ENCODE measurements around the gene SYNE2. TPM values are rescaled to one million over a fixed set of nuclear protein-coding genes. Genes with fewer than 3 reads are reported as not detected.
A peak's percentile ranks its signal among the peaks of the same experiment; 100 is the strongest.

SYNE2 gene
- total and polyA plus RNA-seq, 2 of the 8 experiments (the other 6 are each of a cell fraction or from before 2014, with no cell fraction given), result 32.6 to 46.1 TPM

DNA sequence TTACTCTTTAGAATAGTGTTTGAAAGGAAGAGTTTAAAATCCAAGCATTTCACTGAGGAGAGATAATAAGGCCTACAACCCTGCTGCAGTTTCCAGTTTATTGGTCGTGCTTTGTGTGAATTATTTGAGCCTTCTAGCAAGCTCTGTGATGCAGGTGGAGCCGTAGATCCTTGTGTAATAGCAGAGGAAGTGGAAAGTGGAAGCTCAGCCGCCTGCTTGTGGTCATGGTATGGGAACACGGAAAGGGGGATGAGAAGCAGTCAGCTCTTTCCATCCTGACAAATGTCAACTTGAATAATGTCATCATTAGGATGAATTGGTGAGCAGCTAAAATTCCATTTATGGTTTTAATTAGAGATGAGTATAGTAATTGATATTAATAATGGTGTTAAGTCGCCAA lies 29.1 kb downstream of the SYNE2 start:
- no peak for TF ChIP-seq CREB1 (IDR thresholded peaks at IDR 0.05)
- TF ChIP-seq CTBP2 (IDR thresholded peaks at IDR 0.05; ENCODE audit: borderline replicate concordance, insufficient read depth, insufficient read length, low read length), result no peak
- no peak for TF ChIP-seq SAP30 (IDR thresholded peaks at IDR 0.05; ENCODE audit: insufficient read depth, insufficient replicate concordance, low read length)
- no peak overlapping the region for H2BK20ac ChIP-seq (ENCODE audit: low read length)
- 73% methylated on average over 5 of the region's 5 CpGs; no CpG with 5 or more reads in 1 of the 2 experiments for WGBS, 2 experiments (ENCODE audit: extremely low coverage in 1 of 2, insufficient coverage in 1 of 2, insufficient read length in 1 of 2, insufficient replicate concordance in 2 of 2, low coverage in 1 of 2, low lambda C conversion rate in 2 of 2, missing lambda C conversion rate in 1 of 2)
- H2BK120ac ChIP-seq (replicated peaks; ENCODE audit: low read depth, low read length), result no peak overlapping the region
- no peak overlapping the region for H2AFZ ChIP-seq (ENCODE audit: low read length)
- DNase-seq (ENCODE audit: low read depth in 1 of 2, low spot score in 2 of 2), result no peak
- H3K4me1 ChIP-seq (replicated peaks in 1 of 4; ENCODE audit: control insufficient read depth in 3 of 4, insufficient read depth in 4 of 4, low read length in 3 of 4), result peaks cover 0 to 2% (median 0%) of the 10 kb centered on the region in 4 experiments; a peak in 1 of 7 replicates
- peaks cover 0 to 41% of the 10 kb centered on the region in 2 experiments; a peak in 2 of 4 replicates for H3K79me2 ChIP-seq (ENCODE audit: control insufficient read depth in 1 of 2, insufficient read depth in 2 of 2, low read length in 2 of 2)
- H2BK12ac ChIP-seq (ENCODE audit: low read depth, low read length), result no peak overlapping the region
- H3K4ac ChIP-seq (replicated peaks; ENCODE audit: insufficient read length, low read depth, low read length), result no peak overlapping the region
- H3K9me3 ChIP-seq (ENCODE audit: insufficient read depth in 2 of 2, low read depth in 1 of 2, low read length in 1 of 2), result no peaks in the 10 kb centered on the region
- no peak overlapping the region for H2BK15ac ChIP-seq (ENCODE audit: low read length)
- no peaks in the 10 kb centered on the region; a peak in 1 of 8 replicates for H3K36me3 ChIP-seq (ENCODE audit: control insufficient read depth in 2 of 4, insufficient read depth in 4 of 4, low read length in 3 of 4)
- H4K91ac ChIP-seq (replicated peaks; ENCODE audit: insufficient read length, low read length), result peak overlapping the region; percentile 34
- H3K4me3 ChIP-seq (ENCODE audit: extremely low read depth in 1 of 4, insufficient read depth in 2 of 4, low read depth in 3 of 4, low read length in 4 of 4), result no peak overlapping the region
- H3K4me2 ChIP-seq (ENCODE audit: insufficient read depth in 1 of 2, low read depth in 2 of 2, low read length in 2 of 2), result no peak overlapping the region
- no peak overlapping the region for H3K9ac ChIP-seq (replicated peaks in 1 of 4; ENCODE audit: extremely low read depth in 1 of 4, low read depth in 3 of 4, low read length in 3 of 4)
- no peak overlapping the region for H4K8ac ChIP-seq (ENCODE audit: extremely low read depth, insufficient read depth, low read length)
- no peak overlapping the region for H4K5ac ChIP-seq (ENCODE audit: insufficient read length, low read depth, low read length)
- POLR2A ChIA-PET (ENCODE audit: partially characterized antibody), result interaction anchor here (1.3 to 1.7 kb wide), 2 partner anchors 9 to 12 kb away, joined by 3 to 5 read pairs; no protein-coding TSS in a partner anchor
- no peak overlapping the region for H3K18ac ChIP-seq (ENCODE audit: extremely low read depth, low read length)
- H3K23ac ChIP-seq (ENCODE audit: insufficient read length), result no peak overlapping the region
- peaks cover 8% of the 10 kb centered on the region; the same call in 1 of the 2 replicates for H3K79me1 ChIP-seq (ENCODE audit: low read depth, low read length)
- H3K23me2 ChIP-seq (ENCODE audit: low read depth, low read length), result no peaks in the 10 kb centered on the region
- CTCF ChIA-PET (ENCODE audit: partially characterized antibody), result interaction anchor here (0.6 to 2.1 kb wide), 4 partner anchors 9 to 35 kb away, joined by 3 to 5 read pairs (median 4); no protein-coding TSS in a partner anchor
- no peak overlapping the region for H3K56ac ChIP-seq (replicated peaks; ENCODE audit: insufficient read length, low read depth, low read length)
- no peak overlapping the region for H3K27ac ChIP-seq (ENCODE audit: low read depth, low read length)
- H3K27me3 ChIP-seq (replicated peaks in 1 of 4; ENCODE audit: control insufficient read depth in 3 of 4, extremely low read depth in 1 of 4, insufficient read depth in 3 of 4, low read length in 3 of 4), result no peaks in the 10 kb centered on the region
- H3K14ac ChIP-seq (ENCODE audit: insufficient read length), result no peak overlapping the region
- no peak for FAIRE-seq
- H2BK5ac ChIP-seq (ENCODE audit: low read depth, low read length), result no peak overlapping the region
- no peak overlapping the region for H2AK5ac ChIP-seq (ENCODE audit: low read depth, low read length)
- no peaks in the 10 kb centered on the region for H4K20me1 ChIP-seq (replicated peaks in 1 of 2; ENCODE audit: control insufficient read depth in 1 of 2, insufficient read depth in 2 of 2, low read length in 2 of 2)

All from H1 (cell line).